SK-N-SH treated with all-trans-retinoic acid at 6 μM for 48 hours (cell line): ENCODE data around the gene RSKR.
A peak's percentile ranks its signal among the peaks of the same experiment; 100 is the strongest.
"Not testable (repeated sequence)": the region's sequence is repeated elsewhere in the genome, so short reads cannot be mapped to it uniquely, and the experiment has no call there.

ENCODE experiments used
- ATAC-seq: fragments of 200-7000 bp; cut with Tn5 transposase; 3 replicates; pipeline ENCODE4 v1.9.1; 2020; ENCODE audit warnings: mild to moderate bottlenecking, moderate library complexity
- ARNTL ChIP-seq: fragments of 450-650 bp; formaldehyde crosslinking; IDR thresholded peaks from 2 replicates; pipeline ENCODE4 v1.5.0; 2020; ENCODE audit warnings: low read depth, mild to moderate bottlenecking, moderate library complexity, borderline replicate concordance
- BACH2 ChIP-seq: fragments of 250-450 bp; sonication (Bioruptor Pico); IDR thresholded peaks from 2 replicates; pipeline ENCODE4 v1.9.0; 2021; ENCODE audit warnings: mild to moderate bottlenecking, borderline replicate concordance
- CSDC2 ChIP-seq: fragments of 250-450 bp; sonication (Bioruptor Pico); IDR thresholded peaks from 2 replicates; pipeline ENCODE4 v1.5.0; 2020; ENCODE audit warnings: mild to moderate bottlenecking, moderate library complexity
- CSRNP3 ChIP-seq: fragments of 250-450 bp; sonication (Bioruptor Pico); IDR thresholded peaks from 2 replicates; pipeline ENCODE4 v1.5.1; 2021; ENCODE audit warnings: mild to moderate bottlenecking, moderate library complexity
- GLIS3 ChIP-seq: fragments of 250-450 bp; sonication (Bioruptor Pico); IDR thresholded peaks from 2 replicates; pipeline ENCODE4 v1.5.0; 2020; ENCODE audit warnings: mild to moderate bottlenecking, moderate library complexity
- ISL1 ChIP-seq: fragments of 250-450 bp; sonication (Bioruptor Pico); IDR thresholded peaks from 2 replicates; pipeline ENCODE4 v2.1.2; 2022; ENCODE audit warnings: mild to moderate bottlenecking, moderate library complexity
- OSR1 ChIP-seq: fragments of 250-450 bp; sonication (Bioruptor Pico); IDR thresholded peaks from 2 replicates; pipeline ENCODE4 v1.8.0; 2022; ENCODE audit warnings: moderate library complexity, mild to moderate bottlenecking, inconsistent platforms
- PPARA ChIP-seq: fragments of 250-450 bp; sonication (Bioruptor Pico); IDR thresholded peaks from 2 replicates; pipeline ENCODE4 v1.5.0; 2020; ENCODE audit warnings: mild to moderate bottlenecking, borderline replicate concordance
- SNAI2 ChIP-seq: fragments of 250-450 bp; sonication (Bioruptor Pico); IDR thresholded peaks from 2 replicates; pipeline ENCODE4 v1.5.0; 2020; ENCODE audit warnings: mild to moderate bottlenecking, moderate library complexity
- TOX ChIP-seq: fragments of 250-450 bp; sonication (Bioruptor Pico); IDR thresholded peaks from 2 replicates; pipeline ENCODE4 v1.8.0; 2021; ENCODE audit warnings: mild to moderate bottlenecking, moderate library complexity, borderline replicate concordance
- TSHZ2 ChIP-seq: fragments of 250-450 bp; sonication (Bioruptor Pico); IDR thresholded peaks from 2 replicates; pipeline ENCODE4 v1.5.0; 2020; ENCODE audit warnings: mild to moderate bottlenecking, moderate library complexity
- ZNF565 ChIP-seq: fragments of 450-650 bp; formaldehyde crosslinking; conservative IDR thresholded peaks from 2 replicates; pipeline ENCODE4 v1.5.0; 2020; ENCODE audit warnings: low read depth, mild to moderate bottlenecking, moderate library complexity
- ZNF8 ChIP-seq: fragments of 450-650 bp; formaldehyde crosslinking; IDR thresholded peaks from 2 replicates; pipeline ENCODE4 v1.5.0; 2020; ENCODE audit warnings: mild to moderate bottlenecking, moderate library complexity
- TF ChIP-seq, protein P1 (sequence below): fragments of 250-450 bp; sonication (Bioruptor Pico); IDR thresholded peaks from 2 replicates; pipeline ENCODE4 v1.8.0; 2021; ENCODE audit warnings: low read depth, mild to moderate bottlenecking, moderate library complexity, borderline replicate concordance
- TF ChIP-seq, protein P2 (sequence below): fragments of 250-450 bp; sonication (Bioruptor Pico); IDR thresholded peaks from 2 replicates; pipeline ENCODE4 v1.8.0; 2020; ENCODE audit warnings: mild to moderate bottlenecking, moderate library complexity, borderline replicate concordance
- TF ChIP-seq, protein P3 (sequence below): fragments of 250-450 bp; sonication (Bioruptor Pico); IDR thresholded peaks from 2 replicates; pipeline ENCODE4 v1.5.1; 2020; ENCODE audit warnings: low read depth, mild to moderate bottlenecking, moderate library complexity

RSKR gene

GRCh38 chr17:28578246-28579195 is 35.5 kb downstream of the RSKR start:
- TF ChIP-seq PPARA (CRISPR knock-in tag): no peak
- TF ChIP-seq, protein P1, sequence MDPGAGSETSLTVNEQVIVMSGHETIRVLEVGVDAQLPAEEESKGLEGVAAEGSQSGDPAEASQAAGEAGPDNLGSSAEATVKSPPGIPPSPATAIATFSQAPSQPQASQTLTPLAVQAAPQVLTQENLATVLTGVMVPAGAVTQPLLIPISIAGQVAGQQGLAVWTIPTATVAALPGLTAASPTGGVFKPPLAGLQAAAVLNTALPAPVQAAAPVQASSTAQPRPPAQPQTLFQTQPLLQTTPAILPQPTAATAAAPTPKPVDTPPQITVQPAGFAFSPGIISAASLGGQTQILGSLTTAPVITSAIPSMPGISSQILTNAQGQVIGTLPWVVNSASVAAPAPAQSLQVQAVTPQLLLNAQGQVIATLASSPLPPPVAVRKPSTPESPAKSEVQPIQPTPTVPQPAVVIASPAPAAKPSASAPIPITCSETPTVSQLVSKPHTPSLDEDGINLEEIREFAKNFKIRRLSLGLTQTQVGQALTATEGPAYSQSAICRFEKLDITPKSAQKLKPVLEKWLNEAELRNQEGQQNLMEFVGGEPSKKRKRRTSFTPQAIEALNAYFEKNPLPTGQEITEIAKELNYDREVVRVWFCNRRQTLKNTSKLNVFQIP (CRISPR knock-in tag): no peak
- no peak for TF ChIP-seq CSDC2 (CRISPR knock-in tag)
- TF ChIP-seq SNAI2 (CRISPR knock-in tag): no peak
- TF ChIP-seq TOX: no peak
- TF ChIP-seq, protein P2, sequence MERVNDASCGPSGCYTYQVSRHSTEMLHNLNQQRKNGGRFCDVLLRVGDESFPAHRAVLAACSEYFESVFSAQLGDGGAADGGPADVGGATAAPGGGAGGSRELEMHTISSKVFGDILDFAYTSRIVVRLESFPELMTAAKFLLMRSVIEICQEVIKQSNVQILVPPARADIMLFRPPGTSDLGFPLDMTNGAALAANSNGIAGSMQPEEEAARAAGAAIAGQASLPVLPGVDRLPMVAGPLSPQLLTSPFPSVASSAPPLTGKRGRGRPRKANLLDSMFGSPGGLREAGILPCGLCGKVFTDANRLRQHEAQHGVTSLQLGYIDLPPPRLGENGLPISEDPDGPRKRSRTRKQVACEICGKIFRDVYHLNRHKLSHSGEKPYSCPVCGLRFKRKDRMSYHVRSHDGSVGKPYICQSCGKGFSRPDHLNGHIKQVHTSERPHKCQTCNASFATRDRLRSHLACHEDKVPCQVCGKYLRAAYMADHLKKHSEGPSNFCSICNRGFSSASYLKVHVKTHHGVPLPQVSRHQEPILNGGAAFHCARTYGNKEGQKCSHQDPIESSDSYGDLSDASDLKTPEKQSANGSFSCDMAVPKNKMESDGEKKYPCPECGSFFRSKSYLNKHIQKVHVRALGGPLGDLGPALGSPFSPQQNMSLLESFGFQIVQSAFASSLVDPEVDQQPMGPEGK: no peak
- TF ChIP-seq BACH2: no peak
- TF ChIP-seq ZNF565: no peak
- TF ChIP-seq ISL1 (CRISPR knock-in tag): no peak
- no peak for ATAC-seq

DNA sequence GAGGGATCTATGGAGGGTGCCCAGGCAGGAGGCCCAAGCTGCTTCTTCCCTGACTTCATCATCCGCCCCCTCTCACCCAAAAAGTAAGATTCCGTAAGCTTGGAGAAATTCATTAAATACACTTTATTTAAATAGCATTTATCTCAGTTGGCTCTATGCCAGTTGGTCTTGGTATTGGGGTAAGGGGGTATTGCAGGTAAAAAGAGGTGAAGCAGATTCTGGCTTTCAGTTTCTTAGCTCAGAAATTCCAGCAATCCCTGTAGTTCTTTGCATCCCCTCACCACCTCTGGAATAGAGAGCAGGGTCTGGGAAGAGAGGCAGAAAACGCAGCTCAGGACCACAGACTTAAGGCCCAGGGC is 36.5 kb downstream of the RSKR start:
- TF ChIP-seq CSRNP3 (no peak), SNAI2 (CRISPR knock-in tag) (no peak), ZNF8 (CRISPR knock-in tag) (no peak), ARNTL (CRISPR knock-in tag) (no peak), OSR1 (CRISPR knock-in tag) (no peak), BACH2 (no peak), GLIS3 (no peak), CSDC2 (CRISPR knock-in tag) (no peak), ISL1 (CRISPR knock-in tag) (no peak)
- TF ChIP-seq, protein P1 (CRISPR knock-in tag): no peak
- TF ChIP-seq, protein P3, sequence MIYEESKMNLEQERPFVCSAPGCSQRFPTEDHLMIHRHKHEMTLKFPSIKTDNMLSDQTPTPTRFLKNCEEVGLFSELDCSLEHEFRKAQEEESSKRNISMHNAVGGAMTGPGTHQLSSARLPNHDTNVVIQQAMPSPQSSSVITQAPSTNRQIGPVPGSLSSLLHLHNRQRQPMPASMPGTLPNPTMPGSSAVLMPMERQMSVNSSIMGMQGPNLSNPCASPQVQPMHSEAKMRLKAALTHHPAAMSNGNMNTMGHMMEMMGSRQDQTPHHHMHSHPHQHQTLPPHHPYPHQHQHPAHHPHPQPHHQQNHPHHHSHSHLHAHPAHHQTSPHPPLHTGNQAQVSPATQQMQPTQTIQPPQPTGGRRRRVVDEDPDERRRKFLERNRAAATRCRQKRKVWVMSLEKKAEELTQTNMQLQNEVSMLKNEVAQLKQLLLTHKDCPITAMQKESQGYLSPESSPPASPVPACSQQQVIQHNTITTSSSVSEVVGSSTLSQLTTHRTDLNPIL (CRISPR knock-in tag): no peak
- TF ChIP-seq, protein P2: no peak
- no peak for ATAC-seq

DNA sequence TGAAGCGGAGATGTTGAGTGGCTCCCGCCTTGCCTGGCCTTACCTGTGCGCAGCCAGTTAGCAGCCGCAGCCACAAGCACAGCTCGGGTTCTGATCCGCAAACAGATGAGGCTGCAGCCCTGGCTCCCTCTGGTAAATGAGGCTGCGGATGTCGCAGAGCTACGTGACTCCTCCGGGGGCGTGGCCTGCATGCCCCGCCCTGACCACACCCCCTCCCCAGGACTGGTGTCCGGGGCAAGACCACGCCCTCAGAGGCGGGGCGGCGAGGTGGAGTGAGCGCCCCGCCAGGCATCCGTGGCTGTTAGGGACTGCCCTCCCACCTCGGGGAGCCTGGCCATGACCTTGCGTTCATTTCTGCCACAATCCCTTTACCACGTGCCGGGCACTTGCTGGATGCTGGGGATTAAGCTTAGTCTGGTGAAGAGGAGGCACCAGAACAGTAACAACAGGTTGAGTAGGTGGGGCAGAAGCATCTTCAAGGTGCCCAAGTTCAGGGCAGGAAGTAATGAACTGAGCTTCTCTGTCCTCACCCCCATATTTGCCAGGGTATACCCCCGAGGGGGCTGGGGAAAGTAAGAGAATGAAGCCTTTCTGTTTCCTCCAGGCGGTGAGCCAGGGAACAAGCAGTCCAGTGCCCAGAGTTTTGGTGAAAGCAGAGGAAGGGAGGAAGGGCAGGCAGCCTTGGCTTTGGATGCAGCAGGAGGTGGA is 37.1 kb downstream of the RSKR start, which contains the start of gene ALDOC:
Gene ALDOC, minus strand, starts transcription at position 138 of the 708 bp plus-strand sequence. CDS start 1,363 bp downstream, outside the sequence.
- no peak for TF ChIP-seq ZNF8 (CRISPR knock-in tag)
- no peak for TF ChIP-seq ARNTL (CRISPR knock-in tag)
- no peak for TF ChIP-seq PPARA (CRISPR knock-in tag)
- no peak for TF ChIP-seq SNAI2 (CRISPR knock-in tag)
- TF ChIP-seq TSHZ2 (CRISPR knock-in tag): no peak
- TF ChIP-seq, protein P1 (CRISPR knock-in tag): no peak
- ATAC-seq: peak; percentile 84

DNA sequence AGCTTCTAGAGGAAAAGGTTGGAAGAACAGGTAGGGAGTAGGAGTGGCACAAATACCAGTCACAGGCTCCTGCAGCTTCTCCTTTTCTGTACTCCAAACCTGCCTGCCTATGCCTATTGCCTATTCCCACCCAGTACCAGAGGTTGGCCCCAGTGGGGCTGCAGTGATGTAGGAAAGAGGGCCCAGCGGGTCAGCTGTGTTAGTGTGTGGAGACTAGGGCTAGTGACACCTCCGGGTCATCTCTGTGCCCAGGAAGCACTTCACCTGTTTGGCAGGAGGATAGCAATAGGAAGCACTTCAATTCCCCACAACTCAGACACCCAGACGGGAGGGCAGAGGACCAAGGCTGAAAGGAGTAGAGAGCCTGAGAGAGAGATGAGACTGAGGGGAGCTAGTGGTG is 38.0 kb downstream of the RSKR start:
- not testable (repeated sequence) for ATAC-seq
